DND-41 (cell line): ENCODE data around the gene ACTL8.

Experiments
- ATAC-seq: fragments of 200-7000 bp; cut with Tn5 transposase; 3 replicates; pipeline ENCODE4 v1.9.1; 2021; ENCODE audit warnings: low read depth; ENCODE audit not compliant: insufficient read depth
- DNase-seq: peaks from one replicate; pipeline ENCODE4 v3.0.0-alpha.2; 2020
- H2AFZ ChIP-seq: 2 replicates; pipeline ENCODE4 v1.6.0; 2012; ENCODE audit warnings: low read depth, low read length
- H3K27ac ChIP-seq: 2 replicates; pipeline ENCODE4 v1.5.1; 2012; ENCODE audit warnings: low read length, inconsistent platforms
- H3K27me3 ChIP-seq: fragments of 200-600 bp; sonication (generic); 2 replicates; pipeline ENCODE4 v1.6.0; 2012; ENCODE audit warnings: low read length, mild to moderate bottlenecking, inconsistent platforms; ENCODE audit not compliant: insufficient read depth, poor library complexity
- H3K36me3 ChIP-seq: 2 replicates; pipeline ENCODE4 v1.5.1; 2012; ENCODE audit warnings: low read length, inconsistent platforms; ENCODE audit not compliant: insufficient read depth
- H3K4me1 ChIP-seq: 2 replicates; pipeline ENCODE4 v1.5.1; 2012; ENCODE audit warnings: mild to moderate bottlenecking, low read length; ENCODE audit not compliant: insufficient read depth
- H3K4me2 ChIP-seq: 2 replicates; pipeline ENCODE4 v1.6.0; 2012; ENCODE audit warnings: mild to moderate bottlenecking, moderate library complexity, low read length, inconsistent platforms; ENCODE audit not compliant: insufficient read depth
- H3K4me3 ChIP-seq, 2 experiments: fragments of 200-600 bp in 1 of 2; shearing (Covaris generic) in 1 of 2; 2 replicates each; pipeline ENCODE4 v1.5.1; 2012 to 2016; ENCODE audit warnings: inconsistent platforms in 2 of 2, low read length in 2 of 2, mild to moderate bottlenecking in 2 of 2, low read depth in 1 of 2, moderate library complexity in 1 of 2
- H3K79me2 ChIP-seq: 2 replicates; pipeline ENCODE4 v1.6.0; 2012; ENCODE audit warnings: low read length, inconsistent platforms; ENCODE audit not compliant: insufficient read depth
- H3K9ac ChIP-seq: 2 replicates; pipeline ENCODE4 v1.6.0; 2012; ENCODE audit warnings: low read depth, mild to moderate bottlenecking, inconsistent platforms, low read length, moderate library complexity
- H3K9me3 ChIP-seq: 2 replicates; pipeline ENCODE4 v1.5.1; 2012; ENCODE audit warnings: low read length, moderate library complexity, mild to moderate bottlenecking, inconsistent platforms; ENCODE audit not compliant: insufficient read depth, severe bottlenecking
- H4K20me1 ChIP-seq: 2 replicates; pipeline ENCODE4 v1.6.0; 2012; ENCODE audit warnings: low read length; ENCODE audit not compliant: insufficient read depth
- CTCF ChIP-seq: IDR thresholded peaks from 2 replicates; pipeline ENCODE4 v1.5.1; 2012; ENCODE audit warnings: borderline replicate concordance, low read length, moderate library complexity, mild to moderate bottlenecking; ENCODE audit not compliant: poor library complexity, severe bottlenecking; ENCODE audit errors: extremely low read depth
- EZH2 ChIP-seq: IDR thresholded peaks from 3 replicates; pipeline ENCODE4 v1.6.1; 2012; ENCODE audit warnings: borderline replicate concordance, low read depth, mild to moderate bottlenecking, moderate library complexity, low read length, inconsistent platforms; ENCODE audit not compliant: severe bottlenecking

The ACTL8 gene

GRCh38 chr1:17816511-17816910, 61.4 kb downstream of the ACTL8 start:
- Histone ChIP-seq H4K20me1 (0 out of 2 replicates have a peak, but pooled peaks cover 2% of the 10 kb centered on the region), H3K4me2 (no peak overlapping the region), H3K27me3 (peaks cover 2% of the 10 kb centered on the region), H3K9me3 (no peaks in the 10 kb centered on the region), H2AFZ (no peak overlapping the region), H3K36me3 (no peaks in the 10 kb centered on the region), H3K9ac (no peak overlapping the region), H3K79me2 (no peaks in the 10 kb centered on the region), H3K4me1 (no peaks in the 10 kb centered on the region), H3K27ac (no peak overlapping the region), H3K4me3 (no peak overlapping the region)
- no peak for ATAC-seq
- TF ChIP-seq EZH2 (no peak), CTCF (no peak)
- no peak for DNase-seq

GRCh38 chr1:17819129-17819802, 64.1 kb downstream of the ACTL8 start:
- Histone ChIP-seq H3K79me2 (no peaks in the 10 kb centered on the region), H3K4me2 (no peak overlapping the region), H3K9ac (no peak overlapping the region), H3K27me3 (no peaks in the 10 kb centered on the region), H3K4me3 (no peak overlapping the region), H3K9me3 (no peaks in the 10 kb centered on the region), H3K36me3 (no peaks in the 10 kb centered on the region), H3K4me1 (no peaks in the 10 kb centered on the region), H4K20me1 (0 out of 2 replicates have a peak, but pooled peaks cover 2% of the 10 kb centered on the region), H2AFZ (no peak overlapping the region), H3K27ac (no peak overlapping the region)
- no peak for ATAC-seq
- TF ChIP-seq CTCF (no peak), EZH2 (no peak)
- DNase-seq = no peak

- DNase-seq (no peak), ATAC-seq (no peak)
- Histone ChIP-seq H3K9me3 (no peaks in the 10 kb centered on the region), H3K36me3 (no peaks in the 10 kb centered on the region), H2AFZ (no peak overlapping the region), H3K79me2 (no peaks in the 10 kb centered on the region), H3K4me3 (no peak overlapping the region), H3K4me1 (no peaks in the 10 kb centered on the region), H4K20me1 (0 out of 2 replicates have a peak, but pooled peaks cover 2% of the 10 kb centered on the region), H3K4me2 (no peak overlapping the region), H3K9ac (no peak overlapping the region), H3K27ac (no peak overlapping the region), H3K27me3 (peaks cover 4% of the 10 kb centered on the region)
- TF ChIP-seq EZH2 = no peak
- no peak for TF ChIP-seq CTCF
Observed at GRCh38 chr1:17820198-17820597, 65.1 kb downstream of the ACTL8 start.
